GM19468 (cell line): ENCODE measurements around the gene LALBA.
"Not testable (repeated sequence)": the region's sequence is repeated elsewhere in the genome, so short reads cannot be mapped to it uniquely, and the experiment has no call there.

ENCODE experiments used
- ATAC-seq: cut with Tn5 transposase; IDR thresholded peaks from one replicate; pipeline ENCODE4 v1.9.1; 2021; ENCODE audit warnings: mild to moderate bottlenecking, moderate library complexity, moderate number of reproducible peaks; ENCODE audit not compliant: unreplicated experiment; ENCODE audit errors: extremely low read depth

LALBA gene

DNA sequence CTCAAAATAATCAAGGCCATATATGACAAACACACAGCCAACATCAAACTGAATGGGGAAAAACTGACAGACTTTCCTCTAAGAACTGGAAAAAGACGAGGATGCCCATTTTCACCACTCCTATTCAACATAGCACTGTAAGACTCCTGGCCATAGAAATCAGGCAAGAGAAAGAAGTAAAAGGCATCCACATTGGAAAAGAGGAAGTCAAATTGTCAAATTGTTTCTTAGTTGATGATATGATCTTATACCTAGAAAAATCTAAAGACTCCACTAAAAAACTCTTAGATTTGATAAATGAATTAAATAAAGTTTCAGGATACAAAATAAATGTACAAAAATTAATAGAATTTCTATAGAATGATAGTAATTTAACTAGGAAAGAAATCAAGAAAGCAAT, 33.2 kb downstream of the LALBA start:
- ATAC-seq = no peak

DNA sequence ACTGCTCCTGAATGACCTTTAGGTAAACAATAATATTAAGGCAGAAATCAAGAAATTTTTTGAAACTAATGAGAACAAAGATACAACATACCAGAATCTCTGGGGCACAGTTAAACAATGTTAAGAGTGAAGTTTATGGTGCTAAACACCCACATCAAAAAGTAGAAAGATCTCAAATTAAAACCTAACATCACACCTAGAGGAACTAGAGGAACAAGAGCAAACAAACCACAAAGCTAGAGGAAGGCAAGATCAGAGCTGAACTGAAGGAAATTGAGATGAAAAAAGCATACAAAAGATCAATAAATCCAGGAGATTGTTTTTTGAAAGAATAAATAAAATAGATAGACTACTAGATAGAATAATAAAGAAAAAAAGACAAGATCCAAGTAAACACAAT, 37.2 kb downstream of the LALBA start:
- no peak for ATAC-seq

DNA sequence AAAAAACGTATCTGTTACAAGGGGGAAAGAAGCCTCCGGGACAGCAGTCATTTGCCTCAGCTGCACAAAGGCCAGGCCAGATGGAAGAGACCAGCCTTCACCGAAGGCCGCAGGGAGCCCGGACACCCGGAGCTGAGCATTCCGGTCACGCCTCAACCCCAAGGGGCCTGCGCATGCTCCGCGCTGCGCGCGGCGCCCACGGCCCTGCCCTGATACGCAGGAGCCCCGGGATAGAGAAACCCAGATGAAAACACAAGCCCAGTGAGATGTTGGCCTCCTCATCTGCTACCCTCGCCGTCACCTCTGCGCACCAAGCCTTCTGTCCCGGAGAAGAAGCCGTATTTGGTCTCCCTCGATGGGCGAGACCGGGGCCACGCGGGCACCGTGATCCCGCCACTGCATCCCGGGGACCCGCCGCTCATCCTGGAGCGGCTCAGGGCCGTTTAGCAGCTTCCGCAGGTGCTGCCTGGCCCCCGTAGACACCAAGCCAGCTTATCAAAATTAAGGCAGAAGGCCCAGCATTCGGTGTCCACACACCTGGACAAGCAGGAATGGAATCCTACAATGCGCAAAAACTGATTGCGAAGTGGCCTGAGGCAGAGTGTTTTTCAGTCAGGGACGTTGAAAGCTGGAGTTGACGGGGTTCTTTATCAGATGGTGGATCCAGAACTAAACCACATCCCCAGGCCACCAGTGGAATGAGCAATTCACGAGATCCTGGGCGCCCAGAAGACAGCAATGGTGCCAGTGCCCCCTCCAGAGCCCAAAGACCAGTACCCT, 41.8 kb downstream of the LALBA start:
- ATAC-seq = no peak

DNA sequence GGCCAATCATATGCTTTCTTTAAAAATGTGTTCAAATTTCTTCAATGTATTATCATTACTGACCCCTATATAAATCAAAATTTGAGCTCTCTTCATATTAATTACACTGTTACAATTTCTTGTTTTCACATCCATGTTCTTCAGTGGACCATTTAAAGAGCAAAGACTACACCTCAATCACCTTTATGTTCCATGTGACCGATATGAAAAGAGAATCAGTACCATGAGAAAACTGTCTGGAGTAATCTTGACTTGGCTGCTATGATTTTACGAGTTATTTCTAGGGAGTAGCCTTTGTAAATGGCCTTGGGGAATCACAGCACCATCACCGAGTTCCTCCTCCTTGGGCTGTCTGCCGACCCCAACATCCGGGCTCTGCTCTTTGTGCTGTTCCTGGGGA, 44.5 kb downstream of the LALBA start, which contains the start of gene OR8S1:
Gene OR8S1, plus strand, starts transcription at position 301 of the 400 bp plus-strand sequence. Its CDS starts 0 bp downstream, at position 301.
- no peak for ATAC-seq

DNA sequence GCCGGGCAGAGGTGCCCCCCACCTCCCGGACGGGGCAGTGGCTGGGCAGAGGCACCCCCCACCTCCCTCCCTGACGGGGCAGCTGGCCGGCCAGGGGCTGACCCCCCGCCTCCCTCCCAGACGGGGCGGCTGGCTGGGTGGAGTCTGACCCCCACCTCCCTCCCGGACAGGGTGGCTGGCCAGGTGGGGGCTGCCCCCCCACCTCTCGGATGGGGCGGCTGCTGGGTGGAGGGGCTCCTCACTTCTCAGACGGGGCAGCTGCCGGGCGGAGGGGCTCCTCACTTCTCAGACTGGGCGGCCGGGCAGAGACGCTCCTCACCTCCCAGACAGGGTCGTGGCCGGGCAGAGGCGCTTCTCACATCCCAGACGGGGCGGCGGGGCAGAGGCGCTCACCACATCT, 49.5 kb downstream of the LALBA start:
- ATAC-seq = not testable (repeated sequence)
